Hepatocyte (in vitro differentiated cells): ENCODE measurements around the gene GREM2. TPM values are rescaled to one million over a fixed set of nuclear protein-coding genes. Genes with fewer than 3 reads are reported as not detected.

Experiments used
- DNase-seq: peaks from one replicate; pipeline ENCODE4 v3.0.0-alpha.2; 2016; ENCODE audit warnings: low spot score
- H2AFZ ChIP-seq: fragments of 200-600 bp; sonication (generic); 2 replicates; pipeline ENCODE4 v1.6.0; 2016; ENCODE audit warnings: antibody characterized with exemption, mild to moderate bottlenecking
- H3K27ac ChIP-seq: fragments of 200-600 bp; sonication (generic); 2 replicates; pipeline ENCODE4 v1.5.1; 2016; ENCODE audit warnings: mild to moderate bottlenecking
- H3K27me3 ChIP-seq: fragments of 200-600 bp; sonication (generic); 2 replicates; pipeline ENCODE4 v1.6.1; 2016
- H3K36me3 ChIP-seq: fragments of 200-600 bp; sonication (generic); replicated peaks from 2 replicates; pipeline ENCODE4 v1.5.1; 2016; ENCODE audit warnings: low read depth; ENCODE audit not compliant: insufficient read depth
- H3K4me1 ChIP-seq: fragments of 200-600 bp; sonication (generic); 2 replicates; pipeline ENCODE4 v1.5.1; 2016; ENCODE audit warnings: mild to moderate bottlenecking, moderate library complexity; ENCODE audit not compliant: insufficient read depth
- H3K4me2 ChIP-seq: fragments of 200-600 bp; sonication (generic); 2 replicates; pipeline ENCODE4 v1.6.0; 2016
- H3K4me3 ChIP-seq: fragments of 200-600 bp; sonication (generic); 2 replicates; pipeline ENCODE4 v1.5.1; 2016; ENCODE audit warnings: mild to moderate bottlenecking
- H3K79me2 ChIP-seq: fragments of 200-600 bp; sonication (generic); 2 replicates; pipeline ENCODE4 v1.6.0; 2017; ENCODE audit warnings: mild to moderate bottlenecking
- H3K9me2 ChIP-seq: fragments of 200-600 bp; sonication (generic); replicated peaks from 2 replicates; pipeline ENCODE4 v1.6.0; 2017; ENCODE audit warnings: mild to moderate bottlenecking; ENCODE audit not compliant: insufficient read depth
- H3K9me3 ChIP-seq: fragments of 200-600 bp; sonication (generic); 2 replicates; pipeline ENCODE4 v1.5.1; 2016; ENCODE audit warnings: low read depth, mild to moderate bottlenecking
- H4K20me1 ChIP-seq: fragments of 200-600 bp; sonication (generic); 2 replicates; pipeline ENCODE4 v1.6.0; 2016; ENCODE audit warnings: mild to moderate bottlenecking; ENCODE audit not compliant: insufficient read depth, poor library complexity, severe bottlenecking
- CTCF ChIP-seq: fragments of 200-600 bp; sonication (generic); IDR thresholded peaks from 2 replicates; pipeline ENCODE4 v1.5.1; 2016; ENCODE audit warnings: antibody characterized with exemption, mild to moderate bottlenecking; ENCODE audit not compliant: poor library complexity
- EZH2 ChIP-seq: fragments of 200-600 bp; sonication (generic); IDR thresholded peaks from 2 replicates; pipeline ENCODE4 v1.6.1; 2016; ENCODE audit warnings: antibody characterized with exemption, mild to moderate bottlenecking, borderline replicate concordance
- EZH2phosphoT487 ChIP-seq: fragments of 200-600 bp; sonication (generic); IDR thresholded peaks from one replicate; pipeline ENCODE4 v1.6.1; 2018; ENCODE audit warnings: antibody characterized with exemption, mild to moderate bottlenecking, low read depth, moderate library complexity; ENCODE audit not compliant: unreplicated experiment, severe bottlenecking
- WGBS: methylation state at CpG from one replicate; pipeline ENCODE4 v1.1.6; 2016; ENCODE audit warnings: low lambda C conversion rate; ENCODE audit errors: missing lambda C conversion rate; 5-methylcytosine and 5-hydroxymethylcytosine counted together
- polyA plus RNA-seq: library from polyadenylated mRNA; unstranded; fragments of >200 nt; fragmentation: Nextera tagmentation; extraction: Ambion mirVana; gene quantifications from 2 replicates; pipeline ENCODE4 v1.2.1, GENCODE V29; 2016
- total RNA-seq: library from RNA; depleted of rRNA; stranded (reverse); fragments of >200 nt; gene quantifications from 2 replicates; pipeline ENCODE4 v1.2.3, GENCODE V29; 2014

GREM2 gene
- total and polyA plus RNA-seq, 2 experiments from 2014 or later: 3.3 to 5.6 TPM

GRCh38 chr1:240652961-240653409 is 41.0 kb upstream of the GREM2 start:
- Histone ChIP-seq H2AFZ (no peak overlapping the region), H3K36me3 (no peaks in the 10 kb centered on the region), H3K27ac (no peak overlapping the region), H3K4me2 (no peak overlapping the region), H3K27me3 (peaks cover 6% of the 10 kb centered on the region), H3K9me3 (no peaks in the 10 kb centered on the region), H4K20me1 (no peaks in the 10 kb centered on the region), H3K9me2 (no peaks in the 10 kb centered on the region), H3K79me2 (no peaks in the 10 kb centered on the region), H3K4me1 (no peaks in the 10 kb centered on the region), H3K4me3 (no peak overlapping the region)
- 85% methylated on average over 3 of the region's 3 CpGs for WGBS
- TF ChIP-seq EZH2: no peak
- no peak for TF ChIP-seq CTCF
- TF ChIP-seq EZH2phosphoT487: no peak
- no peak for DNase-seq

DNA sequence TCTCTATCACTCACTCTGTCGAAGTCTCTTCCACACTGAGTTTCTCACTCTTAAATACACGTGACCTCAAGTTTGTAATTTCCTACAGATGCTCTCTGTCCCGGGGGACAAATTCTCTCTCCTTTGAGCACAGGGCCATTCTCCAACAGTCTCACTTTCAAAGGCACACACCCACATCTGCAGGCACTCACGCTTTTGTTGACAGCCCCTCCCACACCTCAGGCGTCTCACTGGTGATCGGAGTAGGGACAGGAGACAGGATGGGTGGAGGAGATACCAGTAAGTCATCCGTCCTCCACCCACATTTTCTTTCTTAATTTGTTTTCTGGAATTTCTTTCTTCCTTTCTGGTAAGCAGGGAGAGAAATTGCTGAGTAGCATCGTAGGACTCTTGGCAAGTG is 40.6 kb upstream of the GREM2 start:
- Histone ChIP-seq H4K20me1 (no peaks in the 10 kb centered on the region), H3K27me3 (peaks cover 2% of the 10 kb centered on the region), H3K9me3 (no peaks in the 10 kb centered on the region), H3K4me3 (no peak overlapping the region), H2AFZ (no peak overlapping the region), H3K9me2 (no peaks in the 10 kb centered on the region), H3K36me3 (no peaks in the 10 kb centered on the region), H3K4me2 (no peak overlapping the region), H3K4me1 (no peaks in the 10 kb centered on the region), H3K79me2 (no peaks in the 10 kb centered on the region), H3K27ac (no peak overlapping the region)
- 60% methylated on average over 8 of the region's 8 CpGs for WGBS
- TF ChIP-seq CTCF: no peak
- TF ChIP-seq EZH2: no peak
- no peak for TF ChIP-seq EZH2phosphoT487
- no peak for DNase-seq

GRCh38 chr1:240650877-240651276 is 38.9 kb upstream of the GREM2 start:
- H3K36me3 ChIP-seq: no peaks in the 10 kb centered on the region
- TF ChIP-seq EZH2phosphoT487 (no peak), EZH2 (no peak), CTCF (no peak)
- H3K9me2 ChIP-seq: no peaks in the 10 kb centered on the region
- H2AFZ ChIP-seq: no peak overlapping the region
- H3K4me3 ChIP-seq: no peak overlapping the region
- H4K20me1 ChIP-seq: no peaks in the 10 kb centered on the region
- H3K4me2 ChIP-seq: no peak overlapping the region
- no peaks in the 10 kb centered on the region for H3K27me3 ChIP-seq
- DNase-seq: no peak
- no peaks in the 10 kb centered on the region for H3K79me2 ChIP-seq
- H3K4me1 ChIP-seq: no peaks in the 10 kb centered on the region
- no peaks in the 10 kb centered on the region for H3K9me3 ChIP-seq
- no peak overlapping the region for H3K27ac ChIP-seq
